ENCODE data around the gene PCSK1.

GRCh38 chr5:96388176-96388575, 44.9 kb downstream of the PCSK1 start:
- TF ChIP-seq, protein P1, sequence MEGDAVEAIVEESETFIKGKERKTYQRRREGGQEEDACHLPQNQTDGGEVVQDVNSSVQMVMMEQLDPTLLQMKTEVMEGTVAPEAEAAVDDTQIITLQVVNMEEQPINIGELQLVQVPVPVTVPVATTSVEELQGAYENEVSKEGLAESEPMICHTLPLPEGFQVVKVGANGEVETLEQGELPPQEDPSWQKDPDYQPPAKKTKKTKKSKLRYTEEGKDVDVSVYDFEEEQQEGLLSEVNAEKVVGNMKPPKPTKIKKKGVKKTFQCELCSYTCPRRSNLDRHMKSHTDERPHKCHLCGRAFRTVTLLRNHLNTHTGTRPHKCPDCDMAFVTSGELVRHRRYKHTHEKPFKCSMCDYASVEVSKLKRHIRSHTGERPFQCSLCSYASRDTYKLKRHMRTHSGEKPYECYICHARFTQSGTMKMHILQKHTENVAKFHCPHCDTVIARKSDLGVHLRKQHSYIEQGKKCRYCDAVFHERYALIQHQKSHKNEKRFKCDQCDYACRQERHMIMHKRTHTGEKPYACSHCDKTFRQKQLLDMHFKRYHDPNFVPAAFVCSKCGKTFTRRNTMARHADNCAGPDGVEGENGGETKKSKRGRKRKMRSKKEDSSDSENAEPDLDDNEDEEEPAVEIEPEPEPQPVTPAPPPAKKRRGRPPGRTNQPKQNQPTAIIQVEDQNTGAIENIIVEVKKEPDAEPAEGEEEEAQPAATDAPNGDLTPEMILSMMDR (IDR thresholded peaks at IDR 0.05), result no peak
- TF ChIP-seq POLR2A (IDR thresholded peaks at IDR 0.05), result no peak

Data from ovary (tissue), 3 donors.